HG02970 (cell line): ENCODE results near the gene MED8.

Source experiments
- ATAC-seq: cut with Tn5 transposase; IDR thresholded peaks from one replicate; pipeline ENCODE4 v1.9.1; 2021; ENCODE audit warnings: mild to moderate bottlenecking, moderate library complexity, moderate number of reproducible peaks; ENCODE audit not compliant: unreplicated experiment, low FRiP score

The MED8 gene

DNA sequence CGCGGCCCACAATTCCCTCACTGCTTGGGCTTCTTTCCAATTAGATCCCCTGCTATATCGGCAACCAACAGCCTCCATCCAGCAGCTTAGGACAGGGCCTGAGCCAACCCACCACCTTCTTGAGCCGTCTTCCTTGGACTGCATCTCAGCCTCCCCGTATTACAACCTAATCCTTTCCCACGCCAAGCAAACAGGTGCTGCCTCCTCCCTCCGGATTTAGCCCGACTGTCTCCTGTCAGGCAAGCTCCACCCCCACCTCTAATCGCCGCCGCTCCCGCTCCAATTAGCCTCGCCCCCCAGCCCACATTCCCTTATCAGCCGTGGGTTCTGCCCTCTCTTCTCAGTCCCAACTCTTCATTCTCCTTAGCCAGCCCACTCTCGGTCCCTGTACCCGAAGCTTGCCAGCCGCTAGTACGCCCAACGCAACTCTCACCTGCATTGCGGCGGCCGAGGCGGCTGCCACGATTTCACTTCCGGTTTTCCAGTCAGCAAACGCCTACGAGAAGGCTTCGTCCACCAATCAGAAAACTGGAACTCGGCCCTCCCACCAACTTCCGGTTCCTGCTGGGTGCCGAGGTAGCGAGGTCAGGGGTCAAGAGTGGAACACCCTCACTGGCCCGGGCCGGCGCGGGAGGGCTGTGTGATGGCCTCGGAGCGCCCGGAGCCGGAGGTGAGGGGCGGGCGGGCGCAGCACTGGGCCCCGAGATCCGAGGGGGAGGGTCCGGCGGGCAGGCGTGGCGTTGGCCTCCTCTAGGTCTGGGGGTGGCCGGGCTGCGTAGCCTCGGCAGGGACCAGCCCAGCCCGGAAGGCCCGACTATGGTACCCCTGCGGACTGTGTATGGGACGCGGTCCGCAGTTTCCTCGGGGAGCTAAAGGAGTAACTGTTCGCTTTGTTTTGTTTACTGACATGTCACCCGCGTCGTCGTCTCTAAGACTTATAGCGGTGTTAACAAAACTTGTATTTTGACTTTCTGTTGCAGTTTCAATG lies at the start of gene MED8, which contains the start of gene SZT2:
TSS of gene MED8 (minus strand) at position 475 of the 988 bp plus-strand sequence. CDS start at position 439, 36 bp downstream.
TSS of gene SZT2 (plus strand) at position 574 of the 988 bp plus-strand sequence. CDS start at position 644, 70 bp downstream.
- peak; percentile 86 for ATAC-seq

GRCh38 chr1:43438953-43439581 lies 49.5 kb upstream of the MED8 start:
- ATAC-seq = no peak

GRCh38 chr1:43438576-43438952 lies 49.0 kb upstream of the MED8 start:
- ATAC-seq = no peak

DNA sequence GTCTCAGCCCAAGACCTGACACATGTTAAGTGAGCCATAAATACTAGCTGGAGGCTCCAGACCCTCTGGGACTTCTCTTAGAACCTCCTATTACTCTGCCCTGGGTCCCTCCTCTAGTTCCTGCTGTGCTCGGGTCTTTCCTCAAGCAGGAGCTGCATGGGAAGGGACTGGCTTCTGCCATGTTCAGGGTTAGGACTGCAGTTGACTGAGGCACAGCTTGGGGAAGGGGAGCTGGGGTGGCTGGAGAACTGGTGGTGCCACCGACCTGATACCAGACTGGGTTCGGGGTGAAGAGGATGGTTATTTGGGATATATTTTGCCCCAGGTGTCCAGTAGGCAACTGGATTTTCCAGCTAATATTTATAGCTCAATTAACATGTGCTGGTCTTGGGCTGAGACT lies 48.4 kb upstream of the MED8 start:
- ATAC-seq = no peak

DNA sequence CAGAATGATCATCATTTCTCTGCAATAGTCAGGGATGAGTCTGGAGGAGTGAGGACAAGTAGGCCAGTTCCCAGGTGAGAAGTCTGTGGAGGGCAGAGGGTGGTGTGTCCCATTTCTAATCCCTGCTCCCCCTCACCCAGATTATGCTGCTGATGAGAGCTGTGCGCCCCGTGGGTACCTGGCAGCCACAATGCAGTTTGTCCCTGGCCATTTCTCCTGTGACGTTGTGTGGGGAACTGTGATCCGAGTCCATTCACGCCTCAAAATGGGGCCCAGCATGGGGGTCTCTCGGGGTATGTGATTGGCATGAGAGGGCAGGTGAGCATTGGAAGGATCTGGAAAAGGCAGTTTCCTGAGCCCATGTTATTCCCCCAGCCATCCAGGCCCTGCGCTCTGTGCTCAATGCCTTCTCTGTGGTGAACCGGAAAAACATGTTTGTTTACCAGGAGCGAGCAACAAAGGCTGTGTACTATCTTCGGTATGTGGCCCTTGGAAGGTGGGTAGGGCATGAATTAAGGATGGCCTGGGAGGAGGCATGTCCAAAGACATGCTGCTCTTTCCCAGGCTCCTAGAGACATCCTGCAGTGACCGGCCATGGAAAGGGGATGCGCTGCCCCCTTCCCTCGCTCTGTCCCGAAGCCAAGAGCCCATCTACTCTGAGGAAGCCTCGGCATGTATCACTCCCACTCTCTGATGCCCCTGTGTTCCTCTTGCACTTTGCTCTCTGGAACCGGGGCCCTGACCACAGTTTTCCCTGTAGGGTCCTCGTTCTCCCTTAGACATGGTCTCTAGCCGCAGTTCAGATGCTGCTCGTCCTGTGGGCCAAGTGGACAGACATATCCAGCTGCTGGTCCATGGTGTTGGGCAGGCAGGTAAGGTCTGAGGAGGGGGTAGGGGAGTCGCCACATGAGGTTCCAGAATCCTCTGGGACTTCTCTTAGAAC lies 47.7 kb upstream of the MED8 start:
- no peak for ATAC-seq

GRCh38 chr1:43436371-43436770 lies 46.8 kb upstream of the MED8 start:
- no peak for ATAC-seq

- no peak for ATAC-seq
These were observed 45.8 kb upstream of the MED8 start for GRCh38 chr1:43435146-43436145.

DNA sequence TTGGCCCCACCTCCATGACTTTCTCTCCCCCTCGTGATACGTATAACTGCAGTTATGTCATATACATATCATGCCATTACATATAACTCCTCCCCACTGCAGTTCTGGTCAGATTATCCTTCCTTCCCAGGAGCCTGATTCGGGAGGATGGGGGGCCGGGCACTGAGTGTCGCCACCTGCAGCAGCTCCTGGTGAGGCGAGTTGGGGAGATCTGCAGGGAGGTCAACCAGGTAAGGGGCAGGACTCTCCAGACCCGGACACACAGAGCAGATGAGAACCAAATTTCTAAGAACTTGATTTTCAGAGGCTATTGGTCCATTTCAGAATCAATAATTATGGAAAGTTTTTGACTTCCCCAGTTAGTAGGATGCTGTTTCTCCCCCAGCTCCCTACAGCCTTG lies 44.7 kb upstream of the MED8 start:
- no peak for ATAC-seq

- no peak for ATAC-seq
These were observed 43.3 kb upstream of the MED8 start for GRCh38 chr1:43432907-43433306.

- ATAC-seq = no peak
These were observed 42.7 kb upstream of the MED8 start for GRCh38 chr1:43432171-43432860.

DNA sequence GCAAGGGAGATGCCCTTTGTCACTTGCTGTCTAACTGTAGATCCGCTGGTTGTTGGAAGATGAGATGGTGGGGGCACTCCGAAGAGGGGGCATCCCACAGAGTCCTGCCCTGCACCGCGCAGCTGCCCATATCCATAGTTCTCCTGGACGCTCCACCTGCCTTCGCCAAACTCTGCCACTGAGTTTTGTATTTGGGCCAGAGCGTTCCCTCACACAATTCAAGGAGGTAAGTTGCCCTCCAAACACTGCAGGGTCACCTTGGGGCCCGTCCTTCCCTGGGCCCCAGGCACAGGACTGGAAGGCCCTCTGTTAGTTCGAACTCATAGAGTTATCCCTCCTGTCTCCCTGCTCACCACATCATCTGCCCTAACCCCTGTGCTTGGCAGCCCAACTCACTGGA lies 42.1 kb upstream of the MED8 start:
- no peak for ATAC-seq

DNA sequence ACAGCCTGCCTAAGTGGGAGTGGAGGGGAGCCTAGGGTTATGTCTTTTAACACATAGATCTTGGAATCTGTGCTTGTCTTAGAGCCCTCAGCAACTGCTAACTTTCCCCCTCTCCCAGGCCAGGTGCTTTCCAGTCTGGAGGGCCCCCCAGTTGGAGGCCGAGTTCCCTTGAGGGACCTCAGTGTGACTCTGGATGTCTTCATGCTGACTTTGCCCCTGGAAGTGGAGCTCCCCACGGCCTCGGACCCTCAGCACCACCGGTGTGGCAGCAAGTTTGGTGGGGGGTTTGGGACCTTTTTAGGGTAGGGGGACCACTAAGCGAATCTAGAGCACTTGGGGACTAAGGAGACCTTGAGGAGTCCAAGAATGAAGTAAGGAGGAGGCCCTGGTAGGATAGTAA lies 41.2 kb upstream of the MED8 start:
- ATAC-seq = no peak

DNA sequence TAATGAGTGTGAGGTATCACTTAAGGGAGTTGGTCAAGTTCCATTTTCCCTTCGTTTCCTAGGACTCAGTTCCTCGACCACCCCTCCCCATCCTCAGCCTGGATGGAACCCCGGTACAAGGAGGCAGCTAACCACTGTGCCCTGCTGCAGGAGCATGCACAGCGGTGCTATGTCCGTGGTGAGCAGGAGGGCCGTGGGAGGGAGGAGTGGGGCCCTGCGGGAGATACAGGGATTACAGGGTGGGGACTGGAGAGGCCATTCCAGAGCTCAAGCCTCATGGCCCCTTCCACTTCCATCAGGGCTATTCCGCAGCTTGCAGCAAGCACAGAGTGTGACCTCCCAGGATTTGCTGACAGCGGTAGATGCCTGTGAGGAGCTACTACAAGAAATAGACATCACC lies 38.3 kb upstream of the MED8 start:
- ATAC-seq = no peak

GRCh38 chr1:43427524-43427923 lies 37.9 kb upstream of the MED8 start:
- no peak for ATAC-seq

DNA sequence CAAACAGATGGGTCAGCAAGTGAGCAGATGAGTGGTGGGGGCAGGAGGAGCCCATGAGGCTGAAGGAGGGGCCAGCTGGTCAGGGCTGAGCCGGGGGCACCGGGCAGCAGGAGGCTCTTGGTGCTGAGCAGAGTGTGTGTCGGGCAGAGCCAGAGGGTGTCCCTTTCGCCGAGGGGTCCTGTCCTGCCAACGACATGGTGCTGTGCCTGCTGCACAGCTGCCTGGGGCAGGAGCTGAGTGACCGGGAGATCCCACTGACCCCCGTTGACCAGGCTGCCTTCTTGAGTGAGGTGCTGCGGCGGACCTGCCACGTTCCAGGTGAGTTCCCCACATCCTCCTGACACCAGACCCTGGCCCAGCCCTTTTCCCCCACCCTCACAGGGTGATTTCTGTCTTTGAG lies 36.6 kb upstream of the MED8 start:
- ATAC-seq = no peak

DNA sequence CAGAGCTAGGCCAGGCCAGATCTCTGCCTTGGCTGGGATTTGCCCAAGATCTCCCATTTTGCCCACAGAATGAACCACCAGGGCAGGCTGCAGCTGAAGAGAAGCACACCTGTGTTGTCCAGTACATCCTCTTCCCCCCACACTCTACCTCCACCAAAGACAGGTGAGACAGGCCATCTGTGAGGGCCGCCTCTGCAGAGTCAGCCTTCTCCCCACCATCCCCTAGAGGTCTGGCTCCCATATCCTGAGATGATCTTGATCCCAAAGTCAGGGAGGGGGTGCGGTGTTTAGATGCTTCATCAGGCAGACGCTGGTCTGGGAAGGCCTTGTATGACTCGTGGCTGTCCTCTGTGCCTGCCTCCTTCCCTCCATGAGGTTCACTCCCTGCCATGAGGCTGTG lies 35.4 kb upstream of the MED8 start:
- no peak for ATAC-seq

DNA sequence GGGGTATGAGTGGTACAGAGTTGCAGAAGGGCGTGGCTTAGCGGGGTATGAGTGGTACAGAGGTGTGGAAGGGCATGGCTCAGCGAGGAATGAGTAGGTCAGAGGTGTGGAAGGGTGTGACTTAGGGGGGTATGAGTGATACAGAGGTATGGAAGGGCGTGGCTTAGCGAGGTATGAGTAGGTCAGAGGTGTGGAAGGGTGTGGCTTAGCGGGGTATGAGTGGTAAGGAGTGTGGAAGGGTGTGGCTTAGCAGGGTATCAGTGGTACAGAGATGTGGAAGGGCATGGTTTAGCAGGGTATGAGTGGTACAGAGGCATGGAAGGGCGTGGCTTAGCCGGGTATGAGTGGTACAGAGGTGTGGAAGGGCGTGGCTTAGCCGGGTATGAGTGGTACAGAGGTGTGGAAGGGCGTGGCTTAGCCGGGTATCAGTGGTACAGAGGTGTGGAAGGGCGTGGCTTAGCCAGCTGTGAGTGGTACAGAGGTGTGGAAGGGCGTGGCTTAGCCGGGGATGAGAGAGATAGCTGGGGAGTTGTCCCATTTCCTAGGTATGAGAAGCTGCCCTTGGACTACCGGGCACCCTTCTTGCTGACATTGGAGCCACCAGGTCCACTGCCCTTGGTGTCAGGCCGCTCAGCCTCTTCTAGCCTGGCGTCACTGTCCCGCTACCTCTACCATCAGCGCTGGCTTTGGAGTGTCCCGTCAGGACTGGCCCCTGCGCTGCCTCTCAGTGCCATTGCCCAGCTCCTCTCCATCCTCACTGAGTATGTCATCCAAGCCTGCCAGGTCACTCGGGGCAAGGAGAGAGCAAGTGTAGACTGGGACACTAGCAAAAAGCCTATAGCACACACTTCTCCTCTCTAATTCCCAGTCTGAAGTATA lies 34.3 kb upstream of the MED8 start:
- ATAC-seq = no peak
